ENCODE results near the gene POP5. TPM values are rescaled to one million over a fixed set of nuclear protein-coding genes. Genes with fewer than 3 reads are reported as not detected.
"Not testable (repeated sequence)": the region's sequence is repeated elsewhere in the genome, so short reads cannot be mapped to it uniquely, and the experiment has no call there.

POP5 gene
- total RNA-seq, 3 donors from 2014 or later: 35.4 to 43.8 (median 42.4) TPM

DNA sequence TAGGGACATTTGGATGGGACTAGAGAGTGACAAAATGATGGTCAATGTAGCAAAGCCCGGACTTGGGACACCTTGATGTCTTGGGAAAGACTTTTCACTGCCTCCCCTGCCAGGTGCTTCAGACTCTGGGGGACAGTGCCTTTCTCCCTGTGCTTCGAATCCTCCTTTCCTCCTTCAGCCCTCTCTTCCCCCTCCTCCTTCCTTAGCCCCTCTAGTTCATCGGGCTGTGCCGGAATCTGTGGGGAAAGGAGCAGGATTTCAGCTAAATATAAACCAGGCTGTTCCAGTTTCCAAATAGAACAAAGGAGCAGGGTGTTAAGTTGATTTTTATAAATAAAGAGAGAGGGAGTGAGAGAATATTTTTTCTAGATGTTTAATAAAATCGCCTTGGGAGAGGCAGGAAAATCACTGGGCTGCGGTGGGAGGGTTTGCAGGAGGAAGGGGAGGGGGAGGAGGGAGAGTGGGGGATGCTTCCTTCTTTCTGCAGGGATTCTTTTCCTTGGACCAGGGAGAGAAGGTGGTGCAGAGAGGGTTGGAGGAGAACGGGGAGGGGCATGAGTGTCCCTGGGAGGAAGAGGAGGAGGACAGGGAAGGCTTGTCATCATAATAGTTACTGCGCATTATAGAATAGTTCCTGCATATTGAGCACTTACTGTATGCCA, 37.9 kb upstream of the POP5 start:
- intact Hi-C loops (cut with DNase I; ENCODE audit: low total_unique reads): no loop called here
- DNase-seq (ENCODE audit: low spot score in 2 of 2): no peak
- Histone ChIP-seq H3K4me1 (no peaks in the 10 kb centered on the region), H3K4me3 (no peak overlapping the region), H3K9me3 (no peaks in the 10 kb centered on the region), H3K27me3 (peaks cover 0 to 4% of the 10 kb centered on the region in 2 donors), H3K27ac (no peak overlapping the region), H3K36me3 (no peaks in the 10 kb centered on the region)
- TF ChIP-seq POLR2AphosphoS5 (IDR thresholded peaks at IDR 0.05) (no peak), POLR2A (IDR thresholded peaks at IDR 0.05) (no peak)
- TF ChIP-seq, protein P1, sequence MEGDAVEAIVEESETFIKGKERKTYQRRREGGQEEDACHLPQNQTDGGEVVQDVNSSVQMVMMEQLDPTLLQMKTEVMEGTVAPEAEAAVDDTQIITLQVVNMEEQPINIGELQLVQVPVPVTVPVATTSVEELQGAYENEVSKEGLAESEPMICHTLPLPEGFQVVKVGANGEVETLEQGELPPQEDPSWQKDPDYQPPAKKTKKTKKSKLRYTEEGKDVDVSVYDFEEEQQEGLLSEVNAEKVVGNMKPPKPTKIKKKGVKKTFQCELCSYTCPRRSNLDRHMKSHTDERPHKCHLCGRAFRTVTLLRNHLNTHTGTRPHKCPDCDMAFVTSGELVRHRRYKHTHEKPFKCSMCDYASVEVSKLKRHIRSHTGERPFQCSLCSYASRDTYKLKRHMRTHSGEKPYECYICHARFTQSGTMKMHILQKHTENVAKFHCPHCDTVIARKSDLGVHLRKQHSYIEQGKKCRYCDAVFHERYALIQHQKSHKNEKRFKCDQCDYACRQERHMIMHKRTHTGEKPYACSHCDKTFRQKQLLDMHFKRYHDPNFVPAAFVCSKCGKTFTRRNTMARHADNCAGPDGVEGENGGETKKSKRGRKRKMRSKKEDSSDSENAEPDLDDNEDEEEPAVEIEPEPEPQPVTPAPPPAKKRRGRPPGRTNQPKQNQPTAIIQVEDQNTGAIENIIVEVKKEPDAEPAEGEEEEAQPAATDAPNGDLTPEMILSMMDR (IDR thresholded peaks at IDR 0.05): no peak

DNA sequence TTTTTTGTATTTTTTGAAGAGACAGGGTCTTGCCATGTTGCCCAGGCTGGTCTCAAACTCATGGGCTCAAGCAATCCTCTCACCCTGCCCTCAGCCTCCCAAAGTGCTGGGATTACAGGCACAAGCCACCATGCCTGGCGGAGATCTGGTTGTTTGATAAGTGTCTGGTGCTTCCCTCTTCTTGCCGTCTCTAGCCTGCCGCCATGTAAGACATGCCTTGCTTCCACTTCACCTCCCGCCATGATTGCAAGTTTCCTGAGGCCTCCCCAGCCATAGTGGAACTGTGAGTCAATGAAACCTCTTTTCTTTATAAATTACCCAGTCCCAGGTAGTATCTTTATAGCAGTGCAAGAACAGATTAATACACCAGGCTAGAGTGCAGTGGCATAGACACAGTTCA, 36.6 kb upstream of the POP5 start:
- H3K4me3 ChIP-seq; H3K27me3 ChIP-seq; H3K9me3 ChIP-seq; H3K27ac ChIP-seq; H3K4me1 ChIP-seq; H3K36me3 ChIP-seq; DNase-seq (ENCODE audit: low spot score in 2 of 2); intact Hi-C loops (cut with DNase I; ENCODE audit: low total_unique reads): not testable (repeated sequence)

DNA sequence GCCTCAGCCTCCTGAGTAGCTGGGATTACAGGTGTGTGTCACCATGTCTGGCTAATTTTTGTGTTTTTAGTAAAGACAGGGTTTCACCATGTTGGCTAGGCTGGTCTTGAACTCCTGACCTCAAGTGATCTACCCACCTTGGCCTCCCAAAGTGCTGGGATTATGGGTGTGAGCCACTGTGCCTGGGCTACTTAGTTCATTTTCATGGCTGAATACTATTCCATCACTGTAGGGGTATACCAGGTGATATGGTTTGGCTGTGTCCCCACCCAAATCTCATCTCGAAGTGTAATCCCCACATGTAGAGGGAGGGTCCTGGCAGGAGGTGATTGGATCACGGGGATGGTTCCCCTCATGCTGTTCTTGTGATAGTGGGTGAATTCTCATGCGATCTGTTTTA, 36.0 kb upstream of the POP5 start:
- intact Hi-C loops (cut with DNase I; ENCODE audit: low total_unique reads); H3K36me3 ChIP-seq; H3K27ac ChIP-seq; H3K27me3 ChIP-seq; DNase-seq (ENCODE audit: low spot score in 2 of 2); H3K9me3 ChIP-seq; H3K4me1 ChIP-seq; H3K4me3 ChIP-seq: not testable (repeated sequence)

DNA sequence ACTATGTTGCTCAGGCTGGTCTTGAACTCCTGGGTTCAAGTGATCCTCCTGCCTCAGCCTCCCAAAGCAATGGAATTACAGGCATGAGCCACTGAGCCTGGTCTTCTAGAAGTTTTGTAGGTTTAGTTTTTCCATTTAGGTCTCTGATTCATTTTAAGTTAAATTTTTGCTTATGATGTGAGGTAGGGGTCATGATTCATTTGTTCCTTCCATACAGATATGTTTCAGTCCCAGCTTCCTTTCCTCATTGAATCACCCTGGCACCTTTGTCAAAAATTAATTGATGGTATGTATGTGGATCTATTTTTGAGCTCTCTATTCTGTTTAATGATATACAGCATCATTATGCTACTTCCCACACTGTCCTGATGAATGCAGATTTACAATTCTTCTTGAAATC, 33.6 kb upstream of the POP5 start:
- no peak overlapping the region for H3K4me3 ChIP-seq
- no peak overlapping the region for H3K27ac ChIP-seq
- no peak for DNase-seq (ENCODE audit: low spot score in 2 of 2)
- H3K27me3 ChIP-seq: peaks cover 0 to 4% of the 10 kb centered on the region in 2 donors
- no peak for TF ChIP-seq POLR2AphosphoS5 (IDR thresholded peaks at IDR 0.05)
- TF ChIP-seq, protein P1 (IDR thresholded peaks at IDR 0.05): no peak
- no peak for TF ChIP-seq POLR2A (IDR thresholded peaks at IDR 0.05)
- no peaks in the 10 kb centered on the region for H3K36me3 ChIP-seq
- intact Hi-C loops (cut with DNase I; ENCODE audit: low total_unique reads): no loop called here
- H3K4me1 ChIP-seq: no peaks in the 10 kb centered on the region
- no peaks in the 10 kb centered on the region for H3K9me3 ChIP-seq

DNA sequence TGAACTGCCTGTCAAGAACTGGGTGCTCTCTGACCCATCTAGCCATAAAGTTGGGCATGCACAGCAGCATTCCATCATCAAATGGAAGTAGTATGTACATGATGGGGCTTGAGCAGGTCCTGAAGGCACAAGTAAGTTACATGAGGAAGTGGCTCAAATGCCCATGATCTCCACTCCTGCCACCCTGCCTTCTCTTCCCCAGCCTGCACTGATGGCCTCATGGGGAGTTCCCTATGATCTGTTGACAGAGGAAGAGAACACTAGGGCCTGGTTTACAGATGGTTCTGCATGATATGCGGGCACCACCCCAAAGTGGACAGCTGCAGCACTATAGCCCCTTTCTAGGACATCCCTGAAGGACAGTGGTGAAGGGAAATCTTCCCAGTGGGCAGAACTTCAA, 30.3 kb upstream of the POP5 start:
- H3K27me3 ChIP-seq; H3K27ac ChIP-seq; intact Hi-C loops (cut with DNase I; ENCODE audit: low total_unique reads); H3K36me3 ChIP-seq; H3K9me3 ChIP-seq; H3K4me3 ChIP-seq; H3K4me1 ChIP-seq; DNase-seq (ENCODE audit: low spot score in 2 of 2): not testable (repeated sequence)

DNA sequence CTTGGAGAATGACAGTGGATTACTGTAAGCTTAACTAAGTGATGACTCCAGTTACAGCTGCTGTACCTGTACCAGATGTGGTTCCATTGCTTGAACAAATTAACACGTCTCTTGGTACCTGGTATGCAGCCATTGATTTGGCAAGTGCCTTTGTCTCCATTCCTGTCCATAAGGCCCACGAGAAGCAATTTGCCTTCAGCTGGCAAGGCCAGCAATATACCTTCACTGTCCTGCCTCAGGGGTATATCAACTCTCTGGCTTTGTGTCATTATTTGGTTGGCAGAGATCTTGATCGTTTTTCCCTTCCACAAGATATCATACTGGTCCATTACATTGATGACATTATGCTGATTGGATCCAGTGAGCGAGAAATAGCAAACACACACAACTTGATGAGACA, 29.4 kb upstream of the POP5 start:
- intact Hi-C loops (cut with DNase I; ENCODE audit: low total_unique reads): no loop called here
- DNase-seq (ENCODE audit: low spot score in 2 of 2): no peak
- TF ChIP-seq, protein P1 (IDR thresholded peaks at IDR 0.05): no peak
- TF ChIP-seq POLR2AphosphoS5 (IDR thresholded peaks at IDR 0.05) (no peak), POLR2A (IDR thresholded peaks at IDR 0.05) (no peak)
- Histone ChIP-seq H3K27ac (no peak overlapping the region), H3K4me3 (no peak overlapping the region), H3K36me3 (no peaks in the 10 kb centered on the region), H3K4me1 (no peaks in the 10 kb centered on the region), H3K27me3 (no peaks in the 10 kb centered on the region), H3K9me3 (no peaks in the 10 kb centered on the region)

DNA sequence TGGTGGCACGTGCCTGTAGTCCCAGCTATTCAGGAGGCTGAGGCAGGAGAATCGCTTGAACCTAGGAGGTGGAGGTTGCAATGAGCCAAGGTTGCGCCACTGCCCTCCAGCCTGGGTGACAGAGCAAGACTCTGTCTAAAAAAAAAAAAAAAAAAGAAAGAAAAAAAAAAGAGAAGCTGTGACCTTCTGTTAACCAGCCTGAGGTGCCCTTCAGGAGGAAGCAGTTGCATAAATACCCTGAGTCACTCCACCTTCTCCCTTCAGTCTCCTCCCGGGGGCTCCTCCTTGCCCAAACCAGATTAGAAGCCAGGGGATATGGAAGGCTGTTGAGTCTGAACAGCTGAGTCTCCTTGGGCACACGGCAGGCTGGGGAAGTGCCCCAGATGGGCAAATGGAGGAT, 21.2 kb upstream of the POP5 start:
- DNase-seq (ENCODE audit: low spot score in 2 of 2); H3K36me3 ChIP-seq; intact Hi-C loops (cut with DNase I; ENCODE audit: low total_unique reads): not testable (repeated sequence)

More for the DNA sequence above, 21.2 kb upstream of the POP5 start:
- H3K9me3 ChIP-seq, H3K4me1 ChIP-seq, H3K27me3 ChIP-seq, H3K27ac ChIP-seq, H3K4me3 ChIP-seq: not testable (repeated sequence)
